ENCODE results near the gene WBP1. TPM values are rescaled to one million over a fixed set of nuclear protein-coding genes. Genes with fewer than 3 reads are reported as not detected.

Gene WBP1
- total and polyA plus RNA-seq, 2 donors from 2014 or later: 83.9 to 150 TPM

DNA sequence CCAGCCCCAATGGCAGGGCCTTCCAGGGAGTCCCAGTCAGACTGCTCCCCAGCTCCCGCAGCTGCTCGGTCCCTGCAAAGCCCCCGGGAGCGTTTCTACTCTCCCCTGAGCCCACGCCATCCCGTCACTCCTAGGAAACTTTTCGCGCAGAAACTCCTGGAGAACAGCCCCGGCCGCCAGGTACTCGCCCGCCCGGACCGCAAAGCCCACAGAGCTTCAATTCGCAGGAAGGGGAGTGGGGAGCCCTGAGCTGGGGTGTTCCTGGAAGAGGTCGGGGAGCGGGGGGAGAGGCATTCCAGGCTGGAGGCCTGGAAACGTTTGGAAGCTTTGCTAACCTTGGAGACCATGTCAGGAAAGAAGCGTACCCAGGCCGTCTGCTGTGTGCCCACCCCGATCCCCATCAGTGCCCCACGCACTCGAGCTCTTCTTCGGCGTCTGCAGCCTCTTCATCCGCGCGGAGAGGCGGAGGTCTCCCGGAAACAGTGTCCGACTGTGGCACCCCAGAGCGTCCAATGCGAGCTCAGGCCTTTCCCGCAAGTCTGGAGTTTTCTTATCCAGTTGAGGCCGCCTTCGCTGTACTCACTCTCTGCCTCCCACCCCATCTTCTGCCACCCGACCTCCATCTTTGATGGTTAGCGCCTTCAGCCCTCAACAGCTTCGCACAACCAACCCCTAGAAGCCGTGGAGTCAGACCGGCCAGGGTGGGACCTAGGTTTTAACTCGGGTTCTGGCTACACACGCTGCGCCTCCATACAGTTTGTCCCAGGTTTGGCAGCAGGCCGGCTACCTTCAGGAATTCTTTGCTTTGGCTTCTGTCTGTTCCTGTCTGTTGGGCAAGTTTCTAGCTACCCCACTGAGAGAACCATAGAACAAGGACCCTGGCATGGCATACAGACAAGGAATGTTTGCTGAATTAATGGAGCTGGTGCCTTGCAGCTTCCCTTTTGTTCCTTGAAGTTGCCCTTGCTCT is 45.6 kb downstream of the WBP1 start:
- FAIRE-seq (no peak), DNase-seq (peak in 3 of 5 donors; percentile 14 to 64 (median 20))
- intact Hi-C loops (cut with DNase I): no loop called here
- H3K36me3 ChIP-seq (ENCODE audit: control insufficient read depth in 2 of 3, insufficient read depth in 3 of 3, low read length in 3 of 3): peaks cover 3 to 17% (median 8%) of the 10 kb centered on the region in 3 donors
- no peaks in the 10 kb centered on the region for H3K9me3 ChIP-seq (ENCODE audit: control insufficient read depth in 2 of 3, insufficient read depth in 1 of 3, low read length in 3 of 3)
- no peak for TF ChIP-seq CTCF (IDR thresholded peaks at IDR 0.05; ENCODE audit: borderline replicate concordance, extremely low read depth, insufficient read depth)
- peak overlapping the region; percentile 4 to 89 (median 83) for H3K4me3 ChIP-seq (ENCODE audit: low read length in 3 of 3)
- peak overlapping the region in 2 of 3 donors; percentile 12 to 34 for H3K9ac ChIP-seq (ENCODE audit: low read length in 3 of 3)
- peaks cover 0 to 25% (median 14%) of the 10 kb centered on the region in 3 donors for H3K4me1 ChIP-seq (ENCODE audit: control insufficient read depth in 2 of 3, insufficient read depth in 2 of 3, low read depth in 1 of 3, low read length in 3 of 3)
- H3K27me3 ChIP-seq (ENCODE audit: control insufficient read depth, insufficient read depth, low read length): peaks cover 9% of the 10 kb centered on the region
- peak overlapping the region; percentile 70 to 87 for H3K27ac ChIP-seq (ENCODE audit: low read depth in 2 of 2, low read length in 2 of 2)

- DNase-seq (no peak), FAIRE-seq (no peak)
- TF ChIP-seq CTCF (IDR thresholded peaks at IDR 0.05; ENCODE audit: borderline replicate concordance, extremely low read depth, insufficient read depth): no peak
- Histone ChIP-seq H3K27me3 (ENCODE audit: control insufficient read depth, insufficient read depth, low read length) (peaks cover 12% of the 10 kb centered on the region), H3K4me3 (ENCODE audit: low read length in 3 of 3) (no peak overlapping the region), H3K36me3 (ENCODE audit: control insufficient read depth in 2 of 3, insufficient read depth in 3 of 3, low read length in 3 of 3) (peaks cover 3 to 17% (median 8%) of the 10 kb centered on the region in 3 donors), H3K9ac (ENCODE audit: low read length in 3 of 3) (no peak overlapping the region), H3K4me1 (ENCODE audit: control insufficient read depth in 2 of 3, insufficient read depth in 2 of 3, low read depth in 1 of 3, low read length in 3 of 3) (peaks cover 0 to 19% (median 12%) of the 10 kb centered on the region in 3 donors), H3K27ac (ENCODE audit: low read depth in 2 of 2, low read length in 2 of 2) (no peak overlapping the region), H3K9me3 (ENCODE audit: control insufficient read depth in 2 of 3, insufficient read depth in 1 of 3, low read length in 3 of 3) (no peaks in the 10 kb centered on the region)
- intact Hi-C loops (cut with DNase I): no loop called here
Measured at GRCh38 chr2:74504591-74504990, 46.4 kb downstream of the WBP1 start.

DNA sequence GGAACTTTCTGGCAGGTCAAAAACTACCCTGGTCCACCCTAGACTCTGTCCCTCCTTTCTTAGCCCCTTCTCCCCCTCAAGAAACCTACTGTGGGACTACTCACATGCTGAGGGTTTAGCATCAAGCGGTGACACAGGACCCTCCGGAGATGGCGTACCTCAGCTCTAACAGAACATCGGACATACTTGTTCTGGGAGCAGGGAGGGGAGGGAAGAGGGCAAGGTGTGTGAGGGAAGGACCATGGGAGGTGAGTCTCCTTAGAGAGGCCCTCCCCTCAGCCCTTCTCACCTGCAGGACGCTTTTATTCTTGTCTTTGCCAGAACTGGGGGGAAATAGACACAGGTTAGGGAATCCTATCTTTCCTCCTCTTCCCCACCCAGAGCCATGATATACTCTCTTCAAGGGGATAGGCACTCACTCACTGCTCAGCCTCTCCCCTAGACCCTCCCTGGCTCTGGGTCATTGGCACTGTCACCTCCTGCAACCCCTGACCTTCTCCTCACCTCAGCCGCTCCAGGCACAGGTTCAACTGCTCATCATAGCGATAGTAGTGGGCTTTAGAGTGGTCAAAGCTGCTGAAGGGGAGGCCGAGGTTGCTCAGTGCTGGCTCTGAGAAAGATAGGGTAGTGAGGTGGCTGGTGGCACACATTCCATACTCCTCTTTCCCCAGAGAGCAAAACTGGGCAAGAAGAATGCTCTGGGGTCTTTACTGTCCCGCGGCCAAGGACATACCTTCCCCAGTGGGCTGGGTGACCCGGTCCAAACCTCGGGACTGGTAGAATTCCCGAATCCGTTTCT is 47.4 kb downstream of the WBP1 start:
- Histone ChIP-seq H3K4me3 (ENCODE audit: low read length in 3 of 3) (peak overlapping the region in 1 of 3 donors; percentile 8), H3K27ac (ENCODE audit: low read depth in 2 of 2, low read length in 2 of 2) (no peak overlapping the region), H3K27me3 (ENCODE audit: control insufficient read depth, insufficient read depth, low read length) (peaks cover 20% of the 10 kb centered on the region), H3K4me1 (ENCODE audit: control insufficient read depth in 2 of 3, insufficient read depth in 2 of 3, low read depth in 1 of 3, low read length in 3 of 3) (peaks cover 0 to 19% (median 12%) of the 10 kb centered on the region in 3 donors), H3K9ac (ENCODE audit: low read length in 3 of 3) (no peak overlapping the region), H3K36me3 (ENCODE audit: control insufficient read depth in 2 of 3, insufficient read depth in 3 of 3, low read length in 3 of 3) (peaks cover 3 to 17% (median 8%) of the 10 kb centered on the region in 3 donors), H3K9me3 (ENCODE audit: control insufficient read depth in 2 of 3, insufficient read depth in 1 of 3, low read length in 3 of 3) (no peaks in the 10 kb centered on the region)
- DNase-seq: no peak
- intact Hi-C loops (cut with DNase I): no loop called here
- no peak for TF ChIP-seq CTCF (IDR thresholded peaks at IDR 0.05; ENCODE audit: borderline replicate concordance, extremely low read depth, insufficient read depth)
- FAIRE-seq: no peak

All from kidney (tissue), 14 donors.